NCI-H1694 treated with DMSO at 0.1 percent for 48 hours (cell line): ENCODE results near the gene STRAP.

ENCODE experiments used
- DNase-seq: peaks from one replicate; lab custom pipeline; 2025; lab: John Stamatoyannopoulos, UW

The STRAP gene

GRCh38 chr12:15882118-15882971, at the start of gene STRAP:
Gene STRAP (plus strand): TSS chr12:15882387. CDS start chr12:15882708, 321 bp downstream.
- DNase-seq = peak; percentile 97

- DNase-seq = no peak
These were observed 47.6 kb upstream of the STRAP start for GRCh38 chr12:15834575-15834974.

GRCh38 chr12:15837141-15837790, 44.9 kb upstream of the STRAP start:
- no peak for DNase-seq

- DNase-seq = no peak
These were observed 43.1 kb upstream of the STRAP start for GRCh38 chr12:15839041-15839440.

- no peak for DNase-seq
These were observed 42.5 kb upstream of the STRAP start for GRCh38 chr12:15839682-15840081.

- no peak for DNase-seq
These were observed 40.1 kb upstream of the STRAP start for GRCh38 chr12:15842108-15842507.

- DNase-seq = no peak
These were observed 35.3 kb upstream of the STRAP start for GRCh38 chr12:15846887-15847286.

- no peak for DNase-seq
These were observed 33.6 kb upstream of the STRAP start for GRCh38 chr12:15848606-15849005.

GRCh38 chr12:15851045-15851620, 31.1 kb upstream of the STRAP start:
- DNase-seq = no peak

- DNase-seq = no peak
These were observed 30.3 kb upstream of the STRAP start for GRCh38 chr12:15851919-15852318.

- no peak for DNase-seq
These were observed 29.8 kb upstream of the STRAP start for GRCh38 chr12:15852383-15852782.

- no peak for DNase-seq
These were observed 28.3 kb upstream of the STRAP start for GRCh38 chr12:15853877-15854276.

- no peak for DNase-seq
These were observed 27.3 kb upstream of the STRAP start for GRCh38 chr12:15854916-15855315.

- DNase-seq = no peak
These were observed 26.5 kb upstream of the STRAP start for GRCh38 chr12:15855646-15856045.

GRCh38 chr12:15856097-15856982, 25.8 kb upstream of the STRAP start:
- DNase-seq = peak; percentile 62

- no peak for DNase-seq
These were observed 23.8 kb upstream of the STRAP start for GRCh38 chr12:15858353-15858752.

GRCh38 chr12:15859116-15859515, 23.1 kb upstream of the STRAP start:
- DNase-seq = no peak

- DNase-seq = no peak
These were observed 20.8 kb upstream of the STRAP start for GRCh38 chr12:15861404-15861803.

GRCh38 chr12:15862840-15863239, 19.3 kb upstream of the STRAP start:
- DNase-seq = no peak

GRCh38 chr12:15863372-15863771, 18.8 kb upstream of the STRAP start:
- DNase-seq = no peak

GRCh38 chr12:15863984-15864383, 18.2 kb upstream of the STRAP start:
- no peak for DNase-seq

GRCh38 chr12:15868186-15868585, 14.0 kb upstream of the STRAP start:
- no peak for DNase-seq
